Stimulated activated CD4-positive, alpha-beta T cell treated with anti-CD3 and anti-CD28 coated beads, Interleukin-4, amount 100 ng/mL, for 4 hours (primary cell): ENCODE measurements around the gene PLA2G15.

Source experiments
- DNase-seq, 2 experiments: peaks; one replicate each; pipeline ENCODE4 v3.0.0-alpha.2; 2020

Gene PLA2G15

GRCh38 chr16:68244903-68245853 lies at the start of gene PLA2G15:
PLA2G15 (plus strand) TSS chr16:68245373; CDS start chr16:68245427, 54 bp downstream.
- peak; percentile 95 to 97 for DNase-seq

DNA sequence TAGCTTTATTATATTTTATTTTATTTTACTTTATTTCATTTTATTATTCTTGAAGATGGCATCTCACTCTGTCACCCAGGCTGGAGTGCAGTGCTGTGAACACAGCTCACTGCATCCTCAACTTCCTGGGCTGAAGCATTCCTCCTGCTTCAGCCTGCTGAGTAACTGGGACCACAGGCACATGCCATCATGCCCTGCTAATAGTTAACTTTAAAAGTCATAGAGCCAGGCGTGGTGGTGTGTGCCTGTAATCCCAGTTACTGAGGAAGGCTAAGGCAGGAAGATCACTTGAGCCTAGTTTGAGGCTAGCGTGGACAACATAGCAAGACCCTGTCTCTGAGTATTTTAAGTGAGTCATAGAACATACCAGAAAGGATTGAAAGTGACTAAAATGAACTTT lies 47.9 kb upstream of the PLA2G15 start:
- DNase-seq, result no peak

- DNase-seq, result no peak
Observed at GRCh38 chr16:68200088-68200783, 44.9 kb upstream of the PLA2G15 start.

- no peak for DNase-seq
Observed at GRCh38 chr16:68202091-68202519, 43.1 kb upstream of the PLA2G15 start.

DNA sequence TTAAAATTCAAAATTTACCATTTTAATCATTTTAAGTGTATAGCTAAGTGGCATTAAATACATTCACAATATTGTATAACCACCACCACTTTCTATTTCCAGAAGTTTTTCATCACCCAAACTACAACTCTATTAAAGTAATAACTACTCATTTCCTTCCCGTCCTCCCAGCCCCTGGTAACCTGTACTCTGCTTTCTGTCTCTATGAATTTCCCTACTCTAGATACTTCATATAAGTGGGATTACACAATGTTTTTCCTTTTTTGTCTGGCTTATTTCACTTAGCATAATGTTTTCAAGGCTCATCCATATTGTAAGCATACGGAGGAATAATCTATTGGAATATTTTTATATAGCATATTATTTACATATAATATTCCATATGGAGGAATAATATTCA lies 38.9 kb upstream of the PLA2G15 start:
- no peak for DNase-seq

DNA sequence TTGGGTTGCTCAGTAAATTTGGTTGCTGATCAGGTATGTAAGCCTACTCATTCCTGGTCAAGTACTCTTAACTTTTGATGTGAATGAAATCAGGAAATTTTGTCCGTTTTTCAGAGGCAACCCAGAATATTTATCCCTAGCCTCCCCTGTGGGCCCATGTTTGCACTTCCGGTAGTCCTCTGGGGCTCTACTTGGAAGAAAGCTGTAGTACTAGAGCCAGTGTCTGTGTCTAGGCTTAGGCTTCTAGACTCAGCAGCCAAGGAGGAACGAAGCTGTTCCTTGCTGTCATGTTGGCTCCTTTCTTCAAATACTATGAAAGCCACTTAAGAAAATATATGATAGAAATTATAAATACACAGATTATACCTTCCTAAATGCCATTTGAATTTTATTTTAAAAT lies 30.4 kb upstream of the PLA2G15 start:
- DNase-seq, result no peak

- DNase-seq, result no peak
Observed at GRCh38 chr16:68215302-68215701, 29.9 kb upstream of the PLA2G15 start.

DNA sequence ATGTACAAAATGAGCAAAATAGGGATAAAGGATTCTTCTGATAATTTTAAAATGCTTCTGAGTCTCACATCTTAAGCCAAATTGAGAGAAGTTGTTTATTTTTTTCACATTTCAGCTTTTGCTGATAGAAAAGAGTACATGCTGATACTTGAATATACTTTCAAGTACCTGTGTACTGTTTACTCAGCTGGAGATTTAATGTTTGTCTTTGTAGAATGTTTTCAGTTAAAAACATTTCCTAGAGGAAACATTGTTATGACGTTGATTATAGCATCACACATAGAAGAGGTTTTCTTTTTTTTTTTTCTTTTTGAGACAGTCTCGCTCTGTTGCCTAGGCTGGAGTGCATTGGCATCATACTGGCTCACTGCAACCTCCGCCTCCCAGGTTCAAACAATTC lies 28.9 kb upstream of the PLA2G15 start:
- DNase-seq, result no peak

- no peak for DNase-seq
Observed at GRCh38 chr16:68217506-68217905, 27.7 kb upstream of the PLA2G15 start.

GRCh38 chr16:68219725-68220351 lies 25.3 kb upstream of the PLA2G15 start:
- no peak for DNase-seq

- no peak for DNase-seq
Observed at GRCh38 chr16:68223072-68223471, 22.1 kb upstream of the PLA2G15 start.

DNA sequence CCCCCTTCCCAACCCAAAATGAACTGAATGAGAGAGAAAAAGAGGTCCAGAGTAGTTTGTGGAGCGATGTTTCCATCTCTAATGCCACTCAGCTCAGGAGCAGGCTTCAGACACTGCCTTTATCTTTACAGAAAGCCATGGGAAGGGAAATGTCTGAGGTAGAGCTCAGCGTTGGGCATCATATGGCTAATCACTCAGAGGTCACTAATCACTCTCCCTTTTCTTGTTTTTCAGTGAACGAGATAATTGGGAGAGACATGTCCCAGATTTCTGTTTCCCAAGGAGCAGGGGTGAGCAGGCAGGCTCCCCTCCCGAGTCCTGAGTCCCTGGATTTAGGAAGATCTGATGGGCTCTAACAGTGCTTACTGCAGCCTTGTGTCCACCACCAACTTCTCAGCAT lies 19.1 kb upstream of the PLA2G15 start:
- no peak for DNase-seq

- no peak for DNase-seq
Observed at GRCh38 chr16:68227183-68227793, 17.9 kb upstream of the PLA2G15 start.

- no peak for DNase-seq
Observed at GRCh38 chr16:68227850-68228553, 17.2 kb upstream of the PLA2G15 start.

DNA sequence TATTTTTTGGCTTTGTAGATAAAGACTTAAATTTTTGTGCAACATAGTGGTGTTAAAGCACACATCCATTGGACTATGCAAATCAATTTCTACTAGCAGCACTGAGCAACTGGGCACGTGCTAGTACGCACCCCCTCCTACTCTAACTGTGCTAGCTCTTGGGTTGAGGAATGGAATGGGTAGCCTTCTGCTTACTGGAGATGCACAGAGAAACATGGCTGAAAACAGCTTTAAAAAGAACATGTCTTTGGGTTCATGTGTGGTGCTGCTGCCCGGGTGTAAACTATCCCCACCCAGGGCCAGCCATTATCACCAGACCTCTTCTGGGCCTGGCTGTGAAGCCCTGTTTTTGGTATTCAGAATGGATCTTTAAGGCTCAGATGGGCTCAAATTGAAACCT lies 16.5 kb upstream of the PLA2G15 start:
- no peak for DNase-seq

DNA sequence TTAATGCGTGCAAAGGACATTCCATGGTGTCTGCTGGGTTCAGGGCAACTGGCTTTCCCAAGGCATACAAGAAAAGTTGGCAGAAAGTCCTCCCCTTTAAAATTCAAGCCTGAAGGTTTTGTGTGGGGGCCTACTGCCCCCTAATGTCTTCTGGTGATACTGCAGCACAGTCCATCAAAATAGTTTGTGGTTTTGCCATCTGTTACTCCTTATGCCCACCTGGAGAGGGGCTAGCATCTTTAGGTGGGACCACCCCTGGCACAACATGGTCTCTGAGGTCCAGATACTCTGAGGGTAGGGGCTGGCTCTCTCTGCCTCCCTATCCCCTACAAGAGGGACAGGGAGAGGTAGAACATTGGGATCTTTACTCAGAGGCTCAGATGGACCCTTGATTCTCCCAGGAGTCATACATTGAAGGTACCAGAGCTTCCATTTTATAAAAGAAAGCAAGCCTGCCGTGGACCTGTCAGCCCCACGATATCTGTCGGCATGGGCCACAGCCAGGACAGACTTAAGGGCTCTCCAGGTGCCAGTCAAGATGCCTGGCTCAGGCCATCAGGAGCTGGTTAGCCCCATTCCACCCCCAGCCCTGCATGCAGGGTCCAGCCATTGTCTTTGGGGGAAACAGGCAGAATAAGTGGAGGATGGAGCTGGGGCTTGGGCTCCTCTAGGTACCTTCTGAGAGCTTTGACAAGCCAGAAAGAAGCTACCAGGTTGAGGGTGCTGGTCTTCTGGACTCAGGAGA lies 15.6 kb upstream of the PLA2G15 start:
- DNase-seq, result peak in 1 of 2 experiments; percentile 37

- no peak for DNase-seq
Observed at GRCh38 chr16:68230176-68230571, 15.0 kb upstream of the PLA2G15 start.

GRCh38 chr16:68230956-68231355 lies 14.2 kb upstream of the PLA2G15 start:
- no peak for DNase-seq

DNA sequence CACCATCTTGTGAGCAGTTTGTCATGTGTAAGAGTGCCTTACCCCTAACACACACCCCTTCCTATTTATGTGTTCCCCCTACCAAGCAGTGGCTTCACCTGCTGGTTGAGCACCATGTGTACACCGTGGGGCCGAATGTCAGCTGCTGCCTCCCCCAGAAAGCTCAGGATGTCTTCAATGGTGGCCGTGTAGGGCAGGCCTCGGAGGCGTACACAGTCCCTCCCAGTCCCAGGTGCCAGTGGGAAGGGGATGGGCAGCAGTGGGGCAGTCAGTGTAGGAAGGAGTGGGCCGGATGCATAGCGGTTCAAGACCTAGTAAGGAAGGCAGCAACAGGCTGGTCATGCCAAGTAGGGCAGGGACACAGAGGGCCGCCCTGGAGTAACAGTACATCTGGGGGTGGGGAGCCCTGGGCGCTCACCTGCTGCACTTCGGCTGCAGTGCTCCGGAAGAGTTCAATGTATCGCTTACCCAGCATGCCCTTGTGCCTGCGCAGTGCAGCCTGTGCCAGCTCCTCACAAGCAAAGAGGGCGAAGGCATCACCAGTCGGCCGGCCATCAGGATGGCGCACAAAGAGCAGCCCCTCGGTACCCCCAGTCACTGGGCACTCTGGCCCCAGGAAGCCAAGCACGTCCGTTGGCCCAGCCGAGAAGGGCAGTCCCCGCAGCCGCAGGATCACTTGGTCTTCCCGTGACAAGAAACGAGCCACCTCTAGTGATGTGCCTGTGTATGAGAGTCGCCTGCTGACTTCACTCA lies 13.6 kb upstream of the PLA2G15 start:
- DNase-seq, result no peak

- DNase-seq, result no peak
Observed at GRCh38 chr16:68232335-68232734, 12.8 kb upstream of the PLA2G15 start.
